Body of pancreas (tissue), 4 donors: ENCODE measurements around the gene SUCO.

ENCODE experiments used
- CTCF ChIP-seq, 7 experiments: fragments of 450-650 bp in 4 of 7; fragments of 200-600 bp in 3 of 7; sonication (generic) in 3 of 7; IDR thresholded peaks; one replicate each; pipeline ENCODE4 v1.5.1; 2016 to 2019; ENCODE audit warnings: antibody characterized with exemption in 7 of 7
- POLR2A ChIP-seq, 3 donors: fragments of 450-650 bp; IDR thresholded peaks; one replicate each; pipeline ENCODE4 v1.6.1; 2016; ENCODE audit warnings: antibody characterized with exemption in 3 of 3, mild to moderate bottlenecking in 2 of 3

- TF ChIP-seq POLR2A (IDR thresholded peaks at IDR 0.05) (no peak), CTCF (IDR thresholded peaks at IDR 0.05) (no peak)
These were observed 67.0 kb downstream of the SUCO start for GRCh38 chr1:172599912-172600311.
